Osteocyte (in vitro differentiated cells): Measurements from ENCODE around the gene TTC4. TPM values are rescaled to one million over a fixed set of nuclear protein-coding genes. Genes with fewer than 3 reads are reported as not detected.

Source experiments
- DNase-seq: peaks from one replicate; pipeline ENCODE4 v3.0.0; 2021; ENCODE audit warnings: mixed read lengths; ENCODE audit not compliant: unreplicated experiment; ENCODE audit errors: extremely low spot score
- H3K27ac Mint-ChIP-seq: one replicate; pipeline ENCODE4 v1.8.0; 2021; ENCODE audit warnings: mild to moderate bottlenecking, mixed read lengths; ENCODE audit not compliant: unreplicated experiment
- H3K27me3 Mint-ChIP-seq: one replicate; pipeline ENCODE4 v1.8.0; 2021; ENCODE audit warnings: mixed read lengths; ENCODE audit not compliant: unreplicated experiment
- H3K36me3 Mint-ChIP-seq: one replicate; pipeline ENCODE4 v1.8.0; 2021; ENCODE audit warnings: mixed read lengths; ENCODE audit not compliant: unreplicated experiment
- H3K4me1 Mint-ChIP-seq: one replicate; pipeline ENCODE4 v1.8.0; 2021; ENCODE audit warnings: mixed read lengths; ENCODE audit not compliant: unreplicated experiment
- H3K4me3 Mint-ChIP-seq: one replicate; pipeline ENCODE4 v1.8.0; 2021; ENCODE audit warnings: mild to moderate bottlenecking, moderate library complexity, mixed read lengths; ENCODE audit not compliant: unreplicated experiment
- H3K9me3 Mint-ChIP-seq: one replicate; pipeline ENCODE4 v1.8.0; 2021; ENCODE audit warnings: mixed read lengths; ENCODE audit not compliant: unreplicated experiment
- CTCF ChIP-seq: fragments of 200-600 bp; sonication (generic); IDR thresholded peaks from 2 replicates; pipeline ENCODE4 v1.5.0; 2021; ENCODE audit warnings: antibody characterized with exemption, mild to moderate bottlenecking, moderate library complexity
- long read RNA-seq: library from polyadenylated mRNA; unstranded; transcript quantifications from one replicate; pipeline ENCODE4 v2.0.0, GENCODE V29; 2021
- total RNA-seq: library from RNA; stranded (reverse); gene quantifications from 2 replicates; pipeline ENCODE4 v1.2.1, GENCODE V29; 2021

Gene TTC4
- total RNA-seq: 14.4 and 16.6 TPM in 2 replicates
- long read RNA-seq, transcript TTC4-201 (10 exons, 2,395 nt): major isoform, 46 of 50 reads
- long read RNA-seq, partial matches to known transcripts: 1 of 50 reads
- long read RNA-seq, other reads (novel, unspliced or antisense): 2 of 50 reads

GRCh38 chr1:54715493-54716298, at the start of gene TTC4:
Gene TTC4 (plus strand): TSS chr1:54715861. CDS start chr1:54715909, 48 bp downstream.
- TF ChIP-seq CTCF: peak; percentile 24
- peak within 1 kb of the TSS; percentile 94 for H3K4me3 Mint-ChIP-seq
- H3K27me3 Mint-ChIP-seq: peaks cover 12% of the 10 kb centered on the region
- peaks cover 17% of the 10 kb centered on the region for H3K36me3 Mint-ChIP-seq
- H3K4me1 Mint-ChIP-seq: peaks cover 19% of the 10 kb centered on the region
- DNase-seq: peak; percentile 92
- H3K9me3 Mint-ChIP-seq: no peaks in the 10 kb centered on the region
- H3K27ac Mint-ChIP-seq: peak within 1 kb of the TSS; percentile 85

GRCh38 chr1:54666333-54666732, 49.3 kb upstream of the TTC4 start:
- Mint-ChIP-seq H3K4me1 (no peaks in the 10 kb centered on the region), H3K4me3 (no peak overlapping the region), H3K9me3 (no peaks in the 10 kb centered on the region), H3K27me3 (peaks cover 16% of the 10 kb centered on the region), H3K27ac (no peak overlapping the region), H3K36me3 (no peaks in the 10 kb centered on the region)
- no peak for TF ChIP-seq CTCF
- no peak for DNase-seq

GRCh38 chr1:54667797-54668196, 47.9 kb upstream of the TTC4 start:
- no peak for TF ChIP-seq CTCF
- Mint-ChIP-seq H3K36me3 (no peaks in the 10 kb centered on the region), H3K4me1 (no peaks in the 10 kb centered on the region), H3K4me3 (no peak overlapping the region), H3K27me3 (peaks cover 16% of the 10 kb centered on the region), H3K27ac (no peak overlapping the region), H3K9me3 (no peaks in the 10 kb centered on the region)
- DNase-seq: no peak

- no peak overlapping the region for H3K4me3 Mint-ChIP-seq
- no peaks in the 10 kb centered on the region for H3K4me1 Mint-ChIP-seq
- H3K9me3 Mint-ChIP-seq: no peaks in the 10 kb centered on the region
- TF ChIP-seq CTCF: no peak
- H3K27me3 Mint-ChIP-seq: peaks cover 20% of the 10 kb centered on the region
- H3K36me3 Mint-ChIP-seq: no peaks in the 10 kb centered on the region
- H3K27ac Mint-ChIP-seq: no peak overlapping the region
- no peak for DNase-seq
These were observed 47.1 kb upstream of the TTC4 start for GRCh38 chr1:54668567-54668966.

- Mint-ChIP-seq H3K36me3 (no peaks in the 10 kb centered on the region), H3K4me1 (no peaks in the 10 kb centered on the region), H3K27ac (no peak overlapping the region), H3K4me3 (no peak overlapping the region), H3K27me3 (peaks cover 23% of the 10 kb centered on the region), H3K9me3 (no peaks in the 10 kb centered on the region)
- peak; percentile 68 for TF ChIP-seq CTCF
- DNase-seq: no peak
These were observed 43.6 kb upstream of the TTC4 start for GRCh38 chr1:54671985-54672608.
